Testis (tissue), 3 donors: Measurements from ENCODE around the gene PSMB10. TPM values are rescaled to one million over a fixed set of nuclear protein-coding genes. Genes with fewer than 3 reads are reported as not detected.

Source experiments
- DNase-seq: peaks from one replicate; pipeline ENCODE4 v3.0.0-alpha.2; 2019
- H3K27ac ChIP-seq, 2 donors: fragments of 200-600 bp; sonication (generic); one replicate each; pipeline ENCODE4 v1.5.1; 2019
- H3K27me3 ChIP-seq: fragments of 200-600 bp; sonication (generic); one replicate; pipeline ENCODE4 v1.5.1; 2019
- H3K36me3 ChIP-seq: fragments of 200-600 bp; sonication (generic); one replicate; pipeline ENCODE4 v1.5.1; 2017; ENCODE audit warnings: low read depth; ENCODE audit errors: missing control alignments
- H3K4me1 ChIP-seq: fragments of 200-600 bp; sonication (generic); one replicate; pipeline ENCODE4 v1.5.1; 2019
- H3K4me3 ChIP-seq, 2 donors: fragments of 200-600 bp; sonication (generic); one replicate each; pipeline ENCODE4 v1.5.1; 2017 to 2019
- H3K9me3 ChIP-seq: fragments of 200-600 bp; sonication (generic); one replicate; pipeline ENCODE4 v1.5.1; 2017
- CTCF ChIP-seq, 3 experiments: fragments of 450-650 bp in 2 of 3; fragments of 200-600 bp in 1 of 3; sonication (generic) in 1 of 3; IDR thresholded peaks; one replicate each; pipeline ENCODE4 v1.5.1; 2016 to 2019; ENCODE audit warnings: antibody characterized with exemption in 3 of 3, mild to moderate bottlenecking in 2 of 3, moderate library complexity in 1 of 3
- POLR2A ChIP-seq: fragments of 450-650 bp; IDR thresholded peaks from one replicate; pipeline ENCODE4 v1.6.1; 2017; ENCODE audit warnings: antibody characterized with exemption, mild to moderate bottlenecking, moderate library complexity
- WGBS, 2 donors: methylation state at CpG; one replicate each; pipeline ENCODE4 v1.1.5; 2018; 5-methylcytosine and 5-hydroxymethylcytosine counted together
- intact Hi-C: fragments of 100-400 bp; cut with DNase I; formaldehyde crosslinking; loops from one replicate; pipeline ENCODE4 v1.15.1; 2023; ENCODE audit warnings: low total_unique reads
- polyA plus RNA-seq: library from polyadenylated mRNA; stranded (reverse); fragments of 350-450 nt; fragmentation: Illumina TruSeq; extraction: RNeasy Lipid Tissue Mini Kit (QIAGEN cat#74804); gene quantifications from one replicate; pipeline ENCODE4 v1.2.3, GENCODE V29; 2014; ENCODE audit warnings: low read depth, low replicate concordance; ENCODE audit not compliant: insufficient read depth
- total RNA-seq, 2 donors: library from RNA; depleted of rRNA; stranded (reverse); fragments of >200 nt; gene quantifications; one replicate each; pipeline ENCODE4 v1.2.3, GENCODE V29; 2016

The PSMB10 gene
- total and polyA plus RNA-seq, 3 donors from 2014 or later = 13.2 to 49.1 (median 14.2) TPM

GRCh38 chr16:67926181-67926750 is 10.4 kb downstream of the PSMB10 start:
- Histone ChIP-seq H3K9me3 (no peaks in the 10 kb centered on the region), H3K27ac (peak overlapping the region; percentile 37 to 68), H3K27me3 (no peaks in the 10 kb centered on the region), H3K36me3 (no peaks in the 10 kb centered on the region), H3K4me1 (peaks cover 12% of the 10 kb centered on the region), H3K4me3 (no peak overlapping the region)
- WGBS, 2 donors = 39 to 40% methylated on average over 12 to 13 of the region's 13 CpGs
- intact Hi-C loops = no loop called here
- DNase-seq = no peak
- TF ChIP-seq POLR2A = no peak
- no peak for TF ChIP-seq CTCF (IDR thresholded peaks at IDR 0.05)

- no peak for DNase-seq
- WGBS, 2 donors = 64 to 86% methylated on average over 6 to 10 of the region's 10 CpGs
- H3K4me3 ChIP-seq = no peak overlapping the region
- TF ChIP-seq CTCF (IDR thresholded peaks at IDR 0.05) (no peak), POLR2A (no peak)
- no peaks in the 10 kb centered on the region for H3K9me3 ChIP-seq
- no peak overlapping the region for H3K27ac ChIP-seq
- no peaks in the 10 kb centered on the region for H3K36me3 ChIP-seq
- intact Hi-C loops = no loop called here
- no peaks in the 10 kb centered on the region for H3K27me3 ChIP-seq
- H3K4me1 ChIP-seq = peaks cover 11% of the 10 kb centered on the region
These were observed 12.3 kb downstream of the PSMB10 start for GRCh38 chr16:67924140-67924906.

GRCh38 chr16:67923414-67924116 is 13.1 kb downstream of the PSMB10 start:
- intact Hi-C loops = no loop called here
- H3K36me3 ChIP-seq = no peaks in the 10 kb centered on the region
- H3K9me3 ChIP-seq = no peaks in the 10 kb centered on the region
- no peaks in the 10 kb centered on the region for H3K27me3 ChIP-seq
- no peak overlapping the region for H3K27ac ChIP-seq
- no peak overlapping the region for H3K4me3 ChIP-seq
- WGBS, 2 donors = 81 to 86% methylated on average over 10 of the region's 10 CpGs
- DNase-seq = peak; percentile 46
- TF ChIP-seq POLR2A = no peak
- TF ChIP-seq CTCF (IDR thresholded peaks at IDR 0.05) = no peak
- H3K4me1 ChIP-seq = peaks cover 11% of the 10 kb centered on the region

GRCh38 chr16:67922740-67923139 is 13.9 kb downstream of the PSMB10 start:
- Histone ChIP-seq H3K36me3 (no peaks in the 10 kb centered on the region), H3K27me3 (no peaks in the 10 kb centered on the region), H3K4me1 (peaks cover 13% of the 10 kb centered on the region), H3K9me3 (no peaks in the 10 kb centered on the region), H3K27ac (no peak overlapping the region), H3K4me3 (no peak overlapping the region)
- 77 to 93% methylated on average over 7 to 8 of the region's 8 CpGs for WGBS, 2 donors
- intact Hi-C loops = no loop called here
- no peak for DNase-seq
- TF ChIP-seq CTCF (IDR thresholded peaks at IDR 0.05) = no peak
- no peak for TF ChIP-seq POLR2A
